Measurements from ENCODE around the gene ERICH4.
"Not testable (repeated sequence)": the region's sequence is repeated elsewhere in the genome, so short reads cannot be mapped to it uniquely, and the experiment has no call there.

Gene ERICH4

DNA sequence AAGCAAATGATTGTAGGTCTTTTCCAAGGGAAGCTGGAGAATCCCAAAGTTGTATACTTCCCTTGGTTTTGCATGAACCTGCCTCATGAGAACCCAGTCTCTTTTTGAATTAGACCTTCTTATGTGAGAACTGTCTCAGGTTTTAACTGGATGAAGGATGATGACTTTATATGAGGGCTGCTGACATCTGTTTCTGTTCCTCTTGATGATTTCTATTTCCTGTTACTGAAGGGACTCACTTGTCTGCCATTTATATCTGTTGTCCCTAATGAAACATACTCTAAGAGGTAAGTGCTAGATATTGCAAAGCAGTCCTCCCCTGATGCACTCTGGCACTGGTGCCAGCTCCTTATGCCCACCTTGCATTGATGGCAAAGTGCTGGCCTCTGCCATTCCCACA lies 33.6 kb downstream of the ERICH4 start:
- TF ChIP-seq, protein P1, sequence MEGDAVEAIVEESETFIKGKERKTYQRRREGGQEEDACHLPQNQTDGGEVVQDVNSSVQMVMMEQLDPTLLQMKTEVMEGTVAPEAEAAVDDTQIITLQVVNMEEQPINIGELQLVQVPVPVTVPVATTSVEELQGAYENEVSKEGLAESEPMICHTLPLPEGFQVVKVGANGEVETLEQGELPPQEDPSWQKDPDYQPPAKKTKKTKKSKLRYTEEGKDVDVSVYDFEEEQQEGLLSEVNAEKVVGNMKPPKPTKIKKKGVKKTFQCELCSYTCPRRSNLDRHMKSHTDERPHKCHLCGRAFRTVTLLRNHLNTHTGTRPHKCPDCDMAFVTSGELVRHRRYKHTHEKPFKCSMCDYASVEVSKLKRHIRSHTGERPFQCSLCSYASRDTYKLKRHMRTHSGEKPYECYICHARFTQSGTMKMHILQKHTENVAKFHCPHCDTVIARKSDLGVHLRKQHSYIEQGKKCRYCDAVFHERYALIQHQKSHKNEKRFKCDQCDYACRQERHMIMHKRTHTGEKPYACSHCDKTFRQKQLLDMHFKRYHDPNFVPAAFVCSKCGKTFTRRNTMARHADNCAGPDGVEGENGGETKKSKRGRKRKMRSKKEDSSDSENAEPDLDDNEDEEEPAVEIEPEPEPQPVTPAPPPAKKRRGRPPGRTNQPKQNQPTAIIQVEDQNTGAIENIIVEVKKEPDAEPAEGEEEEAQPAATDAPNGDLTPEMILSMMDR (IDR thresholded peaks at IDR 0.05; ENCODE audit: low read depth, low read length): no peak
- H3K4me3 ChIP-seq (ENCODE audit: low read depth, low read length): no peak overlapping the region
- DNase-seq (ENCODE audit: low read depth, low spot score): no peak
- in situ Hi-C loops (cut with HindIII; ENCODE audit: low sequenced_read_pairs): no loop called here

DNA sequence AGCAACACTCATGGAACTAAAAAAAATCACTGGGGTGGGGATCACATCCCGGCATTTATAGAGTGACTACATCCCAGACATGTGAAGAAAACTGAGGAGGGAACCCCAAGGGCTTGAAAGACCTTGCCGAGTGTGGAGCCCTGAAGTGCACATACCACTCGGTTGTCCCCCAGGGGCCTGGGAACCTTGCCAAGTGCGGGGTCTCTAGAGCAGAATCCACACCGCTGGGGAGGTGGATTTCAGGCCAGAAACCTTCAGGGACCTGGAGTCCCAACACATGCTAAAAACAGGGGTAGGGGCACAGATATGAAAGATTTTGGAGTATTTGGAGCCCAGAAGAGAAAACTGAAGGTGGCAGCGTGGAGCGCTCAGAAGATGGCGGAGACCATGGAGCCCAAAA lies 35.2 kb downstream of the ERICH4 start:
- TF ChIP-seq, protein P1 (IDR thresholded peaks at IDR 0.05; ENCODE audit: low read depth, low read length): no peak
- no peak overlapping the region for H3K4me3 ChIP-seq (ENCODE audit: low read depth, low read length)
- no peak for DNase-seq (ENCODE audit: low read depth, low spot score)
- in situ Hi-C loops (cut with HindIII; ENCODE audit: low sequenced_read_pairs): no loop called here

DNA sequence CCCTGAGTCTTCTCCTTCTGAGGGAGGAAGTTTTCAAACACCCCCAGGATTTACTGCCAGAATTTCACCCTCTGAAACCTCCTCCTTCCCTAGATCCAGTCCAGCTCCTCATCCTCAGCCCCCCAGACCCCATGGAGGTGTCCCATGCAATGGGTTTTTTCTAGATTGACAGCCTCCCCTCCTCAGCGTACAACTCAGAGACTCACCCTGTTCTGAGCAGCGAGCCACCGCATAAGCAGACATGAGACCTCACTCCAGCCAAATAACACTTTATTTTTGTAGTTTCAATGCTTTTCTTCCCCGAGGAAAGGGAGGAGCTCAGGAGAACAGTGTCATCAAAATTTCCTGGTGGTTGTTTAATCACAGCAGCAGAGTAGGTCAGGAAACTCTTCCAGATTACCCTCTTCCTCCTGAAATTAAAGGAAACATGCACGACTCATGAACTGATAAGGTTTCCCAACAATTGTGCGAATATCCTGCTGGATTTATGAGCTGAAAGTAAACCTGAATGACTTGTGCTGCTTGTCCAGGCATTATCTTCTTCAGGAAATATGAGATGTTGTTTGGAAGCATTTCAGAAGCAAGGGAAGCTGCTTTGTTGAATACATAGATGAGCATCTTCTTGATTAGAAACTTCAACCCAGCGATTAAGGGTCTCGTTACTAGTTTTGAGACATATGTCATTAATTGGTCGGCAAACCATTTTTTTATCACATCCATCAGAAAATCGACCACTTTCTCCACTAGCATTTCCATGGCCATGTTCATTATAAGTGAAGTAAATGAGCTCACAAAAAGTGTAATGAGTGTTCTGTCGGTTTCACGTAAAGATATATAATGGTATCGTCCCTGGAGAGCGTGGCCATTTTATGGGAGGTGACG lies 36.2 kb downstream of the ERICH4 start:
- in situ Hi-C loops (cut with HindIII; ENCODE audit: low sequenced_read_pairs): no loop called here
- H3K4me3 ChIP-seq (ENCODE audit: low read depth, low read length): no peak overlapping the region
- DNase-seq (ENCODE audit: low read depth, low spot score): no peak
- TF ChIP-seq, protein P1 (IDR thresholded peaks at IDR 0.05; ENCODE audit: low read depth, low read length): no peak

DNA sequence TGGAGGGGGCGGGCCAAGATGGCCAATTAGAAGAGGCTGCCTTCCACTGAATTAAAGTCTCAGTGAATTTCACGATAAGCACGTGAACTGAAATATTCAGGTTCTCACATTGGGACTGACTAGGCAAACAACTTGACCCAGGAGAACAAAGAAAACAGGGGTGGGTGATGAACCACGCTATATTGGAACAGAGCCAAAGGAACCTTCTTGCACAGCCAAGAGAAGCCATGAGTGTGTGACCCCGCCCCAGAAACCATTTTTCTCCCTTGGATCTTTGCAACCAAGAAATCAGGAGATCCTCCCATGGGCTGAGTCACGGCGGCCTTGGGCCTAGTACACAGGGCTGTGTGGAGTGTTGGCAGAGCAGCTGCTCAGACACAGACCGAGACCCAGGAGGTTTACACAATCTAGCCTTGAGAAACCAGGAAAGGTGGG lies 36.8 kb downstream of the ERICH4 start:
- TF ChIP-seq, protein P1 (IDR thresholded peaks at IDR 0.05; ENCODE audit: low read depth, low read length): no peak
- no peak overlapping the region for H3K4me3 ChIP-seq (ENCODE audit: low read depth, low read length)
- no peak for DNase-seq (ENCODE audit: low read depth, low spot score)
- in situ Hi-C loops (cut with HindIII; ENCODE audit: low sequenced_read_pairs): no loop called here

DNA sequence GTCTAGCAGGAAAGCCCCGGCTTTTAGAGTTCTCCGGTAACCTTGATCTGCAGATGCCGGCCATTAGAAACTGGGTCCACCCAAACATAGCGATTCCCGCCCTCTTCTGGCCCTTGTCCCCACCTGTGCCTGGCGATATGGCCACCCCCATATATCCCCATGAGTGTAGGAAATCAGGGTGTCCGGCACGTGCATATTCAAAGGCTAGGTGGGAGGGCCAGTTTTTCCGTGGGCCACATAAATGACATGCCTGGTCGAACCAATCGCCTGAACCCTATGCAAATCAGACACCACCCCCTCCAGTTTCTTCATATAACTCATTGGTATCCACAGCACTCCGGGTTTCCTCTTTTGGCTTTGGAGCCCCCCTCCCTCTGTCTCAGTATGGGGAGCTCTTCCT lies 37.4 kb downstream of the ERICH4 start:
- DNase-seq (ENCODE audit: low read depth, low spot score): no peak
- H3K4me3 ChIP-seq (ENCODE audit: low read depth, low read length): no peak overlapping the region
- TF ChIP-seq, protein P1 (IDR thresholded peaks at IDR 0.05; ENCODE audit: low read depth, low read length): no peak
- in situ Hi-C loops (cut with HindIII; ENCODE audit: low sequenced_read_pairs): no loop called here

DNA sequence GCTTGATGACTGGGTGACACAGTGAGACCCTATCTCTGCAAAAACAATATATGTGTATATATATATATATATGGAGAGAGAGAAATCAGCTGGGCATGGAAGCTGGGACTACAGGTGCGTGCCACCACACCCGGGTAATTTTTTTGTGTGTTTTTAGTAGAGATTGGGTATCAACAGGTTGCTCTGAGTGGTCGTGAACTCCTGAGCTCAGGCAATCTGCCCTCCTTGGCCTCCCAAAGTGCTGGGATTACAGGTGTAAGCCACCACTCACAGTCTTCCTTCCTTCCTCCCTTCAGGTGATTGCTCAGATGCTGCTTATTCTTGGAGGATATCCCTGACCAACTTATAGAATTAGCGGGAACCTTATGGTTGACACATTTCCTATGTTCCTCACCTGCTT lies 41.9 kb downstream of the ERICH4 start:
- in situ Hi-C loops (cut with HindIII; ENCODE audit: low sequenced_read_pairs): no loop called here

DNA sequence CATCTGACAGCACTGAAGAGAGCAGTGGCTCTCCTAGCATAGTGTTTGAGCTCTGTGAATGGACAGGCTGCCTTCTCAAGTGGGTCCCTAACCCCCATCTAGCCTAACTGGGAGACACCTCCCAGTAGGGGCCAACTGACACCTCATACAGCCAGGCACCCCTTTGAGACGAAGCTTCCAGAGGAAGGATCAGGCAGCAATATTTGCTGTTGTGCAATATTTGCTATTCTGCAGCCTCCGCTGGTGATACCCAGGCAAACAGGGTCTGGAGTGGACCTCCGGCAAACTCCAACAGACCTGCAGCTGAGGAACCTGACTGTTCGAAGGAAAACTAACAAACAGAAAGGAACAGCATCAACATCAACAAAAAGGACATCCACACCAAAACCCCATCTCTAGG lies 44.0 kb downstream of the ERICH4 start:
- H3K4me3 ChIP-seq (ENCODE audit: low read depth, low read length); in situ Hi-C loops (cut with HindIII; ENCODE audit: low sequenced_read_pairs); DNase-seq (ENCODE audit: low read depth, low spot score): not testable (repeated sequence)

More for the DNA sequence above, 41.9 kb downstream of the ERICH4 start:
- DNase-seq (ENCODE audit: low read depth, low spot score): no peak
- TF ChIP-seq, protein P1 (IDR thresholded peaks at IDR 0.05; ENCODE audit: low read depth, low read length): no peak
- H3K4me3 ChIP-seq (ENCODE audit: low read depth, low read length): no peak overlapping the region
